Peyer's patch (tissue), 4 donors: ENCODE data around the gene TBC1D2.

ENCODE experiments used
- CTCF ChIP-seq, 6 experiments: fragments of 450-650 bp in 4 of 6; fragments of 200-600 bp in 2 of 6; sonication (generic) in 1 of 6; IDR thresholded peaks; one replicate each; pipeline ENCODE4 v1.5.1; 2017 to 2019; ENCODE audit warnings: antibody characterized with exemption in 6 of 6, mild to moderate bottlenecking in 3 of 6, moderate library complexity in 1 of 6
- POLR2A ChIP-seq, 2 donors: fragments of 450-650 bp; IDR thresholded peaks; one replicate each; pipeline ENCODE4 v1.5.1; 2017; ENCODE audit warnings: antibody characterized with exemption in 2 of 2, mild to moderate bottlenecking in 2 of 2, moderate library complexity in 2 of 2

- TF ChIP-seq CTCF (IDR thresholded peaks at IDR 0.05) (no peak), POLR2A (IDR thresholded peaks at IDR 0.05) (no peak)
Observed at GRCh38 chr9:98175028-98175569, 80.3 kb downstream of the TBC1D2 start.
